ENCODE data around the gene SHKBP1. TPM values are rescaled to one million over a fixed set of nuclear protein-coding genes. Genes with fewer than 3 reads are reported as not detected.
"Not testable (repeated sequence)": the region's sequence is repeated elsewhere in the genome, so short reads cannot be mapped to it uniquely, and the experiment has no call there.

SHKBP1 gene
- total RNA-seq, 1 donor from 2014 or later = 102 TPM

DNA sequence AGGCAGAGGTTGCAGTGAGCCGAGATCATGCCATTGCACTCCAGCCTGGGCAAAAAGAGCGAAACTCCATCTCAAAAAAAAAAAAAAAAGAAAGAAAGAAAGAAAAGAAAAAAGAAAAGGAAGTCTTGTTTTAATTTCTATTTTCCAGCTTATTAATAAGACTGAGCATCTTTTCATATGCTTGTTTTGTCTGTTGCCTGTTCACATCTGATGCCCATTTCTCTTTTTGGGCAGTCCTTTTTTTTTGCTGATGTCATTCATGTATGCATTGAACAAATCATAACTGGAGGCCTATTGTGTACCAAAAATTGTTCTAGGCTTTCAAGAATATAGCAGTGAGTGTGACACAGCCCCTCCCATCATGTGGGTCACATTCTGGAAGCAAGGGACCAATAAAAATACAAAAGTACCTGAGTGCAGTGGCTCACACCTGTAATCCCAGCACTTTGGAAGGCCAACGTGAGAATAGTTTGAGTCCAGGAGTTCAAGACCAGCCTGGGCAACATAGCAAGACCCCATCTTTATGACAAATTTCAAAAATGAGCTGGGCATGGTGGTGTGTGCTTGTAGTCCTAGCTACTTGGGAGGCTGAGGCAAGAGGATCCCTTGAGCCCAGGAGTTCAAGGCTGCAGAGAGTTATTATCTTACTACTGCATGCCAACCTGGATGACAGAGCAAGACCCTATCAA lies 30.4 kb upstream of the SHKBP1 start:
- DNase-seq (ENCODE audit: low spot score); H3K4me3 Mint-ChIP-seq; H3K27ac Mint-ChIP-seq; H3K36me3 Mint-ChIP-seq (ENCODE audit: low read depth); H3K4me1 Mint-ChIP-seq (ENCODE audit: low read depth); H3K9me3 Mint-ChIP-seq; intact Hi-C loops (cut with micrococcal nuclease): not testable (repeated sequence)
- peaks cover 26% of the 10 kb centered on the region for H3K27me3 Mint-ChIP-seq (ENCODE audit: insufficient read depth)

DNA sequence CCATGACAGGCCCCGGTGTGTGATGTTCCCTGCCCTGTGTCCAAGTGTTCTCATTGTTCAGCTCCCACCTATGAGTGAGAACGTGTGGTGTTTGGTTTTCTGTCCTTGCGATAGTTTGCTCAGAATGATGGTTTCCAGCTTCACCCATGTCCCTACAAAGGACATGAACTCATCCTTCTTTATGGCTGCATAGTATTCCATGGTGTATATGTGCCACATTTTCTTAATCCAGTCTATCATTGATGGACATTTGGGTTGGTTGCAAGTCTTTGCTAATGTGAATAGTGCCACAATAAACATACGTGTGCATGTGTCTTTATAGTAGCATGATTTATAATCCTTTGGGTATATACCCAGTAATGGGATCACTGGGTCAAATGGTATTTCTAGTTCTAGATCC lies 29.5 kb upstream of the SHKBP1 start:
- H3K27ac Mint-ChIP-seq; H3K9me3 Mint-ChIP-seq; H3K4me1 Mint-ChIP-seq (ENCODE audit: low read depth); H3K4me3 Mint-ChIP-seq; intact Hi-C loops (cut with micrococcal nuclease); H3K36me3 Mint-ChIP-seq (ENCODE audit: low read depth); DNase-seq (ENCODE audit: low spot score): not testable (repeated sequence)
- peaks cover 29% of the 10 kb centered on the region for H3K27me3 Mint-ChIP-seq (ENCODE audit: insufficient read depth)

DNA sequence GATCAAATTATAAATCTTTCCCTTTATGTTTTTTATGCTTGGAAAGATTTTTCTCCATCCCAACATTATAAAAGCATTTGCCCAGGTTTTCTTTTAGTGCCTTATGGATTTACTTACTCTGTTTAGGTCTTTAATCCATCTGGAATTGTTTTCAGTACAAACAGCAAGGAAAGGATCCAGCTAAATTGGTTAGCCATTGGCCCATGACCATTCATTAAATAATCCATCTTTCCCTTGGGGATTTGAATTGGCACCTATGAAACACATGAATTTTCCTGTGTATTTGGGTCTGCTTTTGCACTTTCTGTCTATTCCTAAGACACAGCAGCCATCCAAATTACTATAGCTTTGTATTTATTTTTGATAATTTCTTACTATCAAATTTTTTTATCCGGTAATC lies 28.8 kb upstream of the SHKBP1 start:
- Mint-ChIP-seq H3K4me1 (ENCODE audit: low read depth) (peaks cover 4% of the 10 kb centered on the region), H3K36me3 (ENCODE audit: low read depth) (no peaks in the 10 kb centered on the region), H3K27ac (no peak overlapping the region), H3K9me3 (peaks cover 6% of the 10 kb centered on the region), H3K27me3 (ENCODE audit: insufficient read depth) (peaks cover 34% of the 10 kb centered on the region), H3K4me3 (no peak overlapping the region)
- intact Hi-C loops (cut with micrococcal nuclease) = loop anchor here (2.0 kb wide), 1 partner anchor 23 kb away; no protein-coding TSS in a partner anchor
- no peak for DNase-seq (ENCODE audit: low spot score)

DNA sequence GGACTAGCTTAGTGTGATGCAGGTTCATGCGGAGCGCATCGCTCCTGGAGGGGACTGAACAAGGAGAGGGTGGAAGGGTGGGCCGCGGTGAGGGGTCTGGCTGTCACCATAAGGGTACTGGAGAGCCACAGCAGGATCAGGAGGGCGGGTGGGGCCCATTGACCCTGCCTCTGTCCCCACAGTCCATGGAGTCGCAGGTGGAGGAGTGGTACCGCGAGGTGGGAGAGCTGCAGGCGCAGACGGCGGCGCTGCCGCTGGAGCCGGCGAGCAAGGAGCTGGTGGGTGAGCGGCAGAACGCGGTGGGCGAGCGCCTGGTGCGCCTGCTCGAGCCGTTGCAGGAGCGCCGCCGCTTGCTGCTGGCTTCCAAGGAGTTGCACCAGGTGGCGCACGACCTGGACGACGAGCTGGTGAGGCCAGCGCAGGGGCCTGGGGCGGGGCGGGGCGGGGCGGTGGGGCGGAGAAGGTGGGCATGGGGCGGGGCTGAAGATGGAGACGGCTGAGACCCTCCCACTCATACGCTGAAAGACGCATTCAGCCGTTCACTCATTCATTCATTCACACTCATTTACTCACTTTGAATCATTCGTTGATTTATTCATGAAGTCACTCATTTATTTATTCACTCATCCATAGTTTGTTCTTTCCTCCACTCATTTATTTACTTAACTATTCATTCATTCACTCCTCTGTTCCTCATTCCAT lies 27.5 kb upstream of the SHKBP1 start:
- DNase-seq (ENCODE audit: low spot score) = peak; percentile 63
- intact Hi-C loops (cut with micrococcal nuclease) = loop anchor here (1.0 to 2.0 kb wide), 4 partner anchors 20 to 85 kb away; no protein-coding TSS in a partner anchor
- no peak overlapping the region for H3K27ac Mint-ChIP-seq
- H3K4me3 Mint-ChIP-seq = no peak overlapping the region
- peaks cover 6% of the 10 kb centered on the region for H3K9me3 Mint-ChIP-seq
- peaks cover 4% of the 10 kb centered on the region for H3K4me1 Mint-ChIP-seq (ENCODE audit: low read depth)
- no peaks in the 10 kb centered on the region for H3K36me3 Mint-ChIP-seq (ENCODE audit: low read depth)
- H3K27me3 Mint-ChIP-seq (ENCODE audit: insufficient read depth) = peaks cover 45% of the 10 kb centered on the region

DNA sequence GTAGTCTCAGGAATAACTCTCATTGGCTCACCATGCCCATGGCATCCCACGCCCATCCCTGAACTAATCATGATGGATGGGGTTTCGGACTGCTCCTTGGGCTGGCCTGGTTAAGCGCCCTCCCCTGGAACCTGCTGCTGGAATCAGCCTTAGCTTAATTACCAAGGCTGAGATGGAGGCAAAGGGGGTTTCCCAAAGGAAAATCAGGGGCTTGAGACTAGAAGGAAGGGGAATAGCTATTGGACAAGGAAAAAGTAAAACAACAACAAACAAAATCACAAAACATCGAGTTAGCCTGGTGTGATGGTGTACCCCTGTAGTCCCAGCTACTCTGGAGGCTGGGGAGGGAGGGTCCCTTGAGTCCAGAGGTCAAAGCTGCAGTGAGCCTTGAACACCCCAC lies 25.7 kb upstream of the SHKBP1 start:
- Mint-ChIP-seq H3K36me3 (ENCODE audit: low read depth) (no peaks in the 10 kb centered on the region), H3K4me1 (ENCODE audit: low read depth) (peaks cover 4% of the 10 kb centered on the region), H3K27me3 (ENCODE audit: insufficient read depth) (peaks cover 54% of the 10 kb centered on the region), H3K27ac (no peak overlapping the region), H3K4me3 (no peak overlapping the region), H3K9me3 (peaks cover 6% of the 10 kb centered on the region)
- DNase-seq (ENCODE audit: low spot score) = no peak
- intact Hi-C loops (cut with micrococcal nuclease) = no loop called here

DNA sequence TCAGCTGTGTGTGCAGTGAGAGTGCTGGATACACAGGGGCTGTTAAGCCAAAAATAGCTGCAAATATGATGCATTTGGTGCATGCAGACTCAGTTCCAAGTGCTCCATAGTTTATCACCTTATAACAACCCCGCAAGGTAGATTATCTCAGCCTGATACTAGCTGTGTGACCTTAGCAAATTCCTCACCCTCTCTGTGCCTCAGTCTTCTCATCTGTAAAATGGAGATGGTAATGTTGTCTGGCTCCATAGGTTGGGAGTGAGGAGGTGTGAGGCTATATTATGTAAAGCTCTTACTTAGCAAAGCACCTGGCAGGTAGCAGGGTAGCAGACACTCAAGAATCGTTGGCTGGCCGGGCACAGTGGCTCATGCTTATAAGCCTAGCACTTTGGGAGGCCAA lies 23.8 kb upstream of the SHKBP1 start:
- Mint-ChIP-seq H3K4me3 (no peak overlapping the region), H3K27ac (no peak overlapping the region), H3K27me3 (ENCODE audit: insufficient read depth) (peaks cover 46% of the 10 kb centered on the region), H3K9me3 (no peaks in the 10 kb centered on the region), H3K36me3 (ENCODE audit: low read depth) (no peaks in the 10 kb centered on the region), H3K4me1 (ENCODE audit: low read depth) (peaks cover 4% of the 10 kb centered on the region)
- intact Hi-C loops (cut with micrococcal nuclease) = no loop called here
- no peak for DNase-seq (ENCODE audit: low spot score)

DNA sequence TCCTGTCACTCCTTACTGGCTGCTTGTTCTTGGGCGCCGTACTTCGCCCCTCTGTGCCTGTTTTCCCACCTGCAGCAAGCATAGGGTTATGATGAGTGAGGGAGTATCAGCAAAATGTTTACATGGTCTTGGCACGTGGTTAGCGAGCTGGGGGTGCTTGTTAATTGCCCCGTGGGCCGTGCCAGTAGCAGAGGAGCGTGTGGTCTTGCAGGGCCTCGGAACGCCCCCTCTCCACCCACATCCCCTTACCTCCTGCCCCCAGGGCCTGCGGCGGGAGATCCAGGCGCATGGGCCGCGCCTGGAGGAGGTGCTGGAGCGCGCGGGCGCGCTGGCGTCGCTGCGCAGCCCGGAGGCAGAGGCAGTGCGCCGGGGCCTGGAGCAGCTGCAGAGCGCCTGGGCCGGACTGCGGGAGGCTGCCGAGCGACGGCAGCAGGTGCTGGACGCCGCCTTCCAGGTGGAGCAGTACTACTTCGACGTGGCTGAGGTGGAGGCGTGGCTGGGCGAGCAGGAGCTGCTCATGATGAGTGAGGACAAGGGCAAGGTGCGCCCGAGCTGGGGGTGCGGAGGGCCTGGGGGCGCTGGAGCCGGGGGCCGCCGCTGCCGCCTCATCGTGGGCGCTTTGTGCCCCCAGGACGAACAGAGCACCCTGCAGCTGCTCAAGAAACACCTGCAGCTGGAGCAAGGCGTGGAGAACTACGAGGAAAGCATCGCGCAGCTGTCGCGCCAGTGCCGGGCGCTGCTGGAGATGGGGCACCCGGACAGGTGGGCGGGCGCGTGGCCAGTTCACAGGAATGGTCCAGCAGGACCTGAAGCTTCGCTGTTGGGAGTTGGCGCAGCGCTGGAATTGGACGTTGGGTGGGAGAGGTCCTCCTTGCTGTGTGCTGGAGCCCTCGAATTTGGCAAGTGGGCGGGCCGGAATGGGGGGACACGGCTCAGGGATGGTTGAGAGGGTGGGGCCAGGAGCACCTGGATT lies 22.5 kb upstream of the SHKBP1 start:
- no peaks in the 10 kb centered on the region for H3K36me3 Mint-ChIP-seq (ENCODE audit: low read depth)
- H3K4me1 Mint-ChIP-seq (ENCODE audit: low read depth) = no peaks in the 10 kb centered on the region
- H3K4me3 Mint-ChIP-seq = no peak overlapping the region
- intact Hi-C loops (cut with micrococcal nuclease) = no loop called here
- H3K27ac Mint-ChIP-seq = no peak overlapping the region
- H3K27me3 Mint-ChIP-seq (ENCODE audit: insufficient read depth) = peaks cover 41% of the 10 kb centered on the region
- H3K9me3 Mint-ChIP-seq = no peaks in the 10 kb centered on the region
- no peak for DNase-seq (ENCODE audit: low spot score)

DNA sequence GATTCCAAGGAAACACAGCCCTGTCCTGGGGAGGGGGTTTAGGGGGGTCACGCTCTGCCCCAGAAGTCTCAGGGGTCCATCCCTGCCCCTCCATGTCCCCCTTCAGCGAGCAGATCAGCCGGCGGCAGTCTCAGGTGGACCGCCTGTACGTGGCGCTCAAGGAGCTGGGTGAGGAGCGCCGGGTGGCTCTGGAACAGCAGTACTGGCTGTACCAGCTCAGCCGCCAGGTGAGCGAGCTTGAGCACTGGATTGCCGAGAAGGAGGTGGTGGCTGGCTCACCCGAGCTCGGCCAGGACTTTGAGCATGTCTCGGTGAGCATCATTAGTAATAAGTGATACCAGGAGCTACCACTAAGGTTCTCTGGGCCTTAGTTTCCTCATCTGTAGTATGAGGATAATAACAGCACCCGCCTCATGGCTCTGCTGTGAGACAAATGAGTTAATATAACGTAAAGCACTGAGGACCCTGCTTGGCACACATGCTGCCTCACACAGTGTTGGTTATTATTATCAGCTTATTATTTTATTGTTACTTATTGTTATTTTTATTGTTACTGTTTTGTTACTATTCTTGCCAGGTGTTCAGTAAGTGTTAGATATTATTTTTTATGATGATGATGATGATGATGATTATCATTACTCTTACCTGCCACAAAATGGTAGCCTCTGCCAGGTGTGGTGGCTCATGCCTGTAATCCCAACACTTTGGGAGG lies 20.5 kb upstream of the SHKBP1 start:
- Mint-ChIP-seq H3K4me3 (no peak overlapping the region), H3K27ac (no peak overlapping the region), H3K4me1 (ENCODE audit: low read depth) (no peaks in the 10 kb centered on the region), H3K9me3 (no peaks in the 10 kb centered on the region), H3K27me3 (ENCODE audit: insufficient read depth) (peaks cover 31% of the 10 kb centered on the region), H3K36me3 (ENCODE audit: low read depth) (no peaks in the 10 kb centered on the region)
- intact Hi-C loops (cut with micrococcal nuclease) = no loop called here
- no peak for DNase-seq (ENCODE audit: low spot score)

DNA sequence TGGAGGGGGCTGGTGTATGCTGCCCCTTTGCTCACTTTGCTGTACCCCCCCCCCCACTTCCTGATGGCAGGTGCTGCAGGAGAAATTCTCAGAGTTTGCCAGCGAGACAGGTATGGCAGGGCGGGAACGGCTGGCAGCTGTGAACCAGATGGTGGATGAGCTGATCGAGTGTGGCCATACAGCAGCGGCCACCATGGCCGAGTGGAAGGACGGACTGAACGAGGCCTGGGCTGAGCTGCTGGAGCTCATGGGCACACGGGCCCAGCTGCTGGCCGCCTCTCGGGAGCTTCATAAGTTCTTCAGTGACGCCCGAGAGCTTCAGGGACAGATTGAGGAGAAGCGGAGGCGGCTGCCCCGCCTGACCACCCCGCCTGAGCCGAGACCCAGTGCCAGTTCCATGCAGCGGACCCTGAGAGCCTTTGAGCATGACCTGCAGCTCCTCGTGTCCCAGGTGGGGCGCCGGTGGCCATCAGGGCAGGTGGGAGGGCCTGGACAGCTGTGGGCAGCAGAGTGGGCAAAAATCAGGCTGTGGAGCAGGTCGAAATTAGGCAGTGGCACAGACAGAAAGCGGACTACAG lies 19.6 kb upstream of the SHKBP1 start:
- no peaks in the 10 kb centered on the region for H3K4me1 Mint-ChIP-seq (ENCODE audit: low read depth)
- H3K27me3 Mint-ChIP-seq (ENCODE audit: insufficient read depth) = peaks cover 28% of the 10 kb centered on the region
- H3K36me3 Mint-ChIP-seq (ENCODE audit: low read depth) = no peaks in the 10 kb centered on the region
- no peak overlapping the region for H3K27ac Mint-ChIP-seq
- DNase-seq (ENCODE audit: low spot score) = no peak
- no peak overlapping the region for H3K4me3 Mint-ChIP-seq
- no peaks in the 10 kb centered on the region for H3K9me3 Mint-ChIP-seq
- intact Hi-C loops (cut with micrococcal nuclease) = no loop called here

DNA sequence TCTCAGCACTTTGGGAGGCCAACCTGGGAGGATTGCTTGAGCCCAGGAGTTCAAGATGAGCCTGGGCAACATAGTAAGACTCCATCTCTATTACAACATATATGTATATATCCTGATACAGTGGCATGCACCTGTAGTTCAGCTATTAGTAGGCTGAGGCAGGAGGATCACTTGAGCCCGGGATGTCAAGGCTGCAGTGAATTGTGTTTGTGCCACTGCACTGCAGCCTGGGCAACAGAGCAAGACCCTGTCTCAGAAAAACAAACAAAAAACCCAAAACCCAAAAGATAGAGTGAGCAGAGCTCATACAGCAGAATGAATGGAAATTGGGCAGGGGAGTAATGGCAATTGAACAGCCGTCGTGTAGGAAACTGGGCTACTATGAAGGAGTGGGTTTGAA lies 17.3 kb upstream of the SHKBP1 start:
- Mint-ChIP-seq H3K4me1 (ENCODE audit: low read depth) (no peaks in the 10 kb centered on the region), H3K36me3 (ENCODE audit: low read depth) (no peaks in the 10 kb centered on the region), H3K27ac (peak overlapping the region; percentile 3), H3K27me3 (ENCODE audit: insufficient read depth) (peaks cover 16% of the 10 kb centered on the region), H3K4me3 (no peak overlapping the region), H3K9me3 (no peaks in the 10 kb centered on the region)
- DNase-seq (ENCODE audit: low spot score) = no peak
- intact Hi-C loops (cut with micrococcal nuclease) = no loop called here

DNA sequence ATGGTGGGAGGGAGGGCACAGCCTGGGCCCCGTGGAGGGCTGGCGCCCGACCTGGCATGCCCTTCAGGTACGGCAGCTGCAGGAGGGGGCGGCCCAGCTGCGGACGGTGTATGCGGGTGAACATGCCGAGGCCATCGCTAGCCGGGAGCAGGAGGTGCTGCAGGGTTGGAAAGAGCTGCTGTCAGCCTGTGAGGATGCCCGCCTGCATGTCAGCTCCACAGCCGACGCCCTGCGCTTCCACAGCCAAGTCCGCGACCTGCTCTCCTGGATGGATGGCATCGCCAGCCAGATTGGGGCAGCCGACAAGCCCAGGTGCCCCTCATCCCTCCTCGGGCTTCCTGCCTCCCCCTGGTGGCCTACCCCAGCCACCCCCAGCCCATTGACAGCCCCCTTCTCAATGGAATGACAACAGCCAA lies 16.6 kb upstream of the SHKBP1 start:
- intact Hi-C loops (cut with micrococcal nuclease) = no loop called here
- DNase-seq (ENCODE audit: low spot score) = no peak

DNA sequence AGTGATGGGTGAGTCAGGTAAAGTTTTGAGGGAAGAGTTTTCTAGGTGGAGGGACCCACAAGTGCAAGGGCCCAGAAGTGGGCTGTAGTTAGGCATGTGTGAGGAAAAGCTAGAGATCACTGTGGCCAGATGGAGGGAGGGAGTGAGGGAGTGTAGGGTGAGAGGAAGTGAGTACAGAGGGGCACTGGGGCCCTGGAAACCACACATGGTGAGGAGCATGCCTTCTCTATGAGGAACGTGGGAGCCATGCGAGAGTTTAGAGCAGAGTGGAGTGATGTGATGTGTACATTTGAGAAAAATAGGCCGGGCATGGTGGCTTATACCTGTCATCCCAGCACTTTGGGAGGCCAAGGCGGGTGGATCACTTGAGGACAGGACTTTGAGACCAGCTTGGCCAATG lies 14.7 kb upstream of the SHKBP1 start:
- intact Hi-C loops (cut with micrococcal nuclease) = no loop called here
- peaks cover 22% of the 10 kb centered on the region for H3K27me3 Mint-ChIP-seq (ENCODE audit: insufficient read depth)
- H3K36me3 Mint-ChIP-seq (ENCODE audit: low read depth) = no peaks in the 10 kb centered on the region
- no peak overlapping the region for H3K27ac Mint-ChIP-seq
- H3K4me3 Mint-ChIP-seq = no peak overlapping the region
- H3K4me1 Mint-ChIP-seq (ENCODE audit: low read depth) = no peaks in the 10 kb centered on the region
- DNase-seq (ENCODE audit: low spot score) = no peak
- H3K9me3 Mint-ChIP-seq = no peaks in the 10 kb centered on the region

More for the DNA sequence above, 16.6 kb upstream of the SHKBP1 start:
- H3K4me1 Mint-ChIP-seq (ENCODE audit: low read depth) = no peaks in the 10 kb centered on the region
- peaks cover 15% of the 10 kb centered on the region for H3K27me3 Mint-ChIP-seq (ENCODE audit: insufficient read depth)
- H3K36me3 Mint-ChIP-seq (ENCODE audit: low read depth) = no peaks in the 10 kb centered on the region
- H3K27ac Mint-ChIP-seq = no peak overlapping the region
- no peaks in the 10 kb centered on the region for H3K9me3 Mint-ChIP-seq
- no peak overlapping the region for H3K4me3 Mint-ChIP-seq
